Calu3 (cell line): ENCODE data around the gene STAB1. TPM values are rescaled to one million over a fixed set of nuclear protein-coding genes. Genes with fewer than 3 reads are reported as not detected.

Source experiments
- BruUV-seq: library from RNA; stranded (reverse); fragments of 400-500 nt; replicated peaks from 2 replicates; lab custom pipeline; 2021; lab: Mats Ljungman, UMichigan
- CTCF ChIA-PET: fragments of 300-600 bp; sonication (Branson Sonifier 250); formaldehyde crosslinking; loops from one replicate; lab custom pipeline; 2022; ENCODE audit warnings: antibody characterized with exemption; lab: Charles Lee
- DNase-seq: peaks from one replicate; pipeline ENCODE4 v3.0.0; 2022
- H3K27ac Mint-ChIP-seq: one replicate; pipeline ENCODE4 v1.8.0; 2022; ENCODE audit warnings: mixed read lengths; ENCODE audit not compliant: unreplicated experiment
- H3K27me3 Mint-ChIP-seq: one replicate; pipeline ENCODE4 v1.8.0; 2022; ENCODE audit warnings: mixed read lengths; ENCODE audit not compliant: unreplicated experiment
- H3K36me3 Mint-ChIP-seq: one replicate; pipeline ENCODE4 v1.8.0; 2022; ENCODE audit warnings: mild to moderate bottlenecking, moderate library complexity, mixed read lengths; ENCODE audit not compliant: insufficient read depth, unreplicated experiment
- H3K4me1 Mint-ChIP-seq: one replicate; pipeline ENCODE4 v1.8.0; 2022; ENCODE audit warnings: mild to moderate bottlenecking, low read depth, mixed read lengths; ENCODE audit not compliant: unreplicated experiment
- H3K4me3 Mint-ChIP-seq: one replicate; pipeline ENCODE4 v1.8.0; 2022; ENCODE audit warnings: mild to moderate bottlenecking, low read depth, moderate library complexity, mixed read lengths; ENCODE audit not compliant: unreplicated experiment
- H3K9me3 Mint-ChIP-seq: one replicate; pipeline ENCODE4 v1.8.0; 2022; ENCODE audit warnings: low read depth, mixed read lengths; ENCODE audit not compliant: unreplicated experiment
- CTCF ChIP-seq: fragments of 200-600 bp; IDR thresholded peaks from one replicate; pipeline ENCODE4 v1.8.0; 2022; ENCODE audit warnings: antibody characterized with exemption; ENCODE audit not compliant: unreplicated experiment
- intact Hi-C: fragments of 100-400 bp; cut with micrococcal nuclease; formaldehyde crosslinking; loops from one replicate; pipeline ENCODE4 v1.10.0; 2022; ENCODE audit not compliant: unreplicated experiment
- total RNA-seq: library from RNA; stranded (reverse); gene quantifications from 2 replicates; pipeline ENCODE4 v1.2.3, GENCODE V29; 2022

Gene STAB1
- total RNA-seq, 1 experiment from 2014 or later, result 0.26 TPM

- Mint-ChIP-seq H3K27me3 (no peaks in the 10 kb centered on the region), H3K27ac (no peak overlapping the region), H3K9me3 (no peaks in the 10 kb centered on the region), H3K4me3 (no peak overlapping the region), H3K4me1 (peaks cover 28% of the 10 kb centered on the region), H3K36me3 (peaks cover 30% of the 10 kb centered on the region)
- no peak for DNase-seq
- BruUV-seq, result no TSS peak
- CTCF ChIA-PET, result no interaction called here
- intact Hi-C loops, result no loop called here
- TF ChIP-seq CTCF, result no peak
Observed at GRCh38 chr3:52541050-52541449, 45.9 kb downstream of the STAB1 start.

GRCh38 chr3:52544937-52545336 is 49.8 kb downstream of the STAB1 start:
- intact Hi-C loops, result no loop called here
- CTCF ChIA-PET, result no interaction called here
- no peak for TF ChIP-seq CTCF
- no peaks in the 10 kb centered on the region for H3K27me3 Mint-ChIP-seq
- DNase-seq, result no peak
- no peak overlapping the region for H3K4me3 Mint-ChIP-seq
- H3K4me1 Mint-ChIP-seq, result peaks cover under 1% of the 10 kb centered on the region
- H3K27ac Mint-ChIP-seq, result no peak overlapping the region
- H3K9me3 Mint-ChIP-seq, result no peaks in the 10 kb centered on the region
- BruUV-seq, result no TSS peak
- no peaks in the 10 kb centered on the region for H3K36me3 Mint-ChIP-seq

- H3K4me3 Mint-ChIP-seq, result no peak overlapping the region
- BruUV-seq, result no TSS peak
- no peaks in the 10 kb centered on the region for H3K4me1 Mint-ChIP-seq
- H3K27ac Mint-ChIP-seq, result no peak overlapping the region
- TF ChIP-seq CTCF, result no peak
- no peaks in the 10 kb centered on the region for H3K36me3 Mint-ChIP-seq
- H3K9me3 Mint-ChIP-seq, result no peaks in the 10 kb centered on the region
- no peaks in the 10 kb centered on the region for H3K27me3 Mint-ChIP-seq
- intact Hi-C loops, result no loop called here
- CTCF ChIA-PET, result no interaction called here
- no peak for DNase-seq
Observed at GRCh38 chr3:52546111-52546901, 51.2 kb downstream of the STAB1 start.

GRCh38 chr3:52547143-52547542 is 52.0 kb downstream of the STAB1 start:
- TF ChIP-seq CTCF, result no peak
- H3K4me3 Mint-ChIP-seq, result no peak overlapping the region
- no TSS peak for BruUV-seq
- intact Hi-C loops, result no loop called here
- no peaks in the 10 kb centered on the region for H3K9me3 Mint-ChIP-seq
- CTCF ChIA-PET, result no interaction called here
- H3K4me1 Mint-ChIP-seq, result no peaks in the 10 kb centered on the region
- no peak overlapping the region for H3K27ac Mint-ChIP-seq
- no peak for DNase-seq
- H3K27me3 Mint-ChIP-seq, result no peaks in the 10 kb centered on the region
- peaks cover 6% of the 10 kb centered on the region for H3K36me3 Mint-ChIP-seq
